Brain pericyte (primary cell): ENCODE data around the gene COL23A1.

Experiments
- DNase-seq: peaks from one replicate; pipeline ENCODE4 v3.0.0-alpha.2; 2012; ENCODE audit warnings: low read depth, low spot score

The COL23A1 gene

DNA sequence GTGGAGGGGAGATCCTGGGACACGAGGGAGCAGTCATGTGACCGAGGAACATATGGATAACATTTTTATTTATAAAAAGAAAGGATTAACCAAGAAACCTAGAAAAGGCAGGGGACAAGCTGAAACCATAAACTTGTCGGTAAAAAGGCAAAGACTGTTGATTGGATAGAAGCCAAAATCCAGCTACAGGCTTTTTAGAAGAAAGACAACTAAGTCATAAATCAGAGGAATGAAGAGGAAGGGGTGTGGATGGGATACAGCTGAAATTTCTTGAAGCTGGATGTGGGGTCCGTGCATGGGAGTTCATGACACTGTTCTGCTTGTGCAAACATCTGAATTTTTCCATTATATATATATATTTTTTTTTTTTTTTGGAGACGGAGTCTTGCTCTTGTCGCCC is 246.9 kb downstream of the COL23A1 start:
- DNase-seq, result no peak

DNA sequence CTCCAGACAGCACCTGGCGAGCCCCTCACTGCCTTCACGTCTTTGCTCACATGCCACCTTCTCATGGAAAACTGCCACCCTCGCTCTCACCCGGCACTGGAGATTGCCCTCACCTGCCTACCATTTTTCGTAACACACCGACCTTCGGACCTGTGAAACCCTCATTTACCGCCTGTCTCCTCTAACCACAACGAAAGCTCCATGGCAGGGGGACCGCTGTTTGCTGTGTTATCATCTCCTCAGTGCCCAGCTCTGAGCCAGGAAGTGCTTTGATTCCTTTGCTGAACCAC is 248.4 kb downstream of the COL23A1 start:
- DNase-seq, result no peak

DNA sequence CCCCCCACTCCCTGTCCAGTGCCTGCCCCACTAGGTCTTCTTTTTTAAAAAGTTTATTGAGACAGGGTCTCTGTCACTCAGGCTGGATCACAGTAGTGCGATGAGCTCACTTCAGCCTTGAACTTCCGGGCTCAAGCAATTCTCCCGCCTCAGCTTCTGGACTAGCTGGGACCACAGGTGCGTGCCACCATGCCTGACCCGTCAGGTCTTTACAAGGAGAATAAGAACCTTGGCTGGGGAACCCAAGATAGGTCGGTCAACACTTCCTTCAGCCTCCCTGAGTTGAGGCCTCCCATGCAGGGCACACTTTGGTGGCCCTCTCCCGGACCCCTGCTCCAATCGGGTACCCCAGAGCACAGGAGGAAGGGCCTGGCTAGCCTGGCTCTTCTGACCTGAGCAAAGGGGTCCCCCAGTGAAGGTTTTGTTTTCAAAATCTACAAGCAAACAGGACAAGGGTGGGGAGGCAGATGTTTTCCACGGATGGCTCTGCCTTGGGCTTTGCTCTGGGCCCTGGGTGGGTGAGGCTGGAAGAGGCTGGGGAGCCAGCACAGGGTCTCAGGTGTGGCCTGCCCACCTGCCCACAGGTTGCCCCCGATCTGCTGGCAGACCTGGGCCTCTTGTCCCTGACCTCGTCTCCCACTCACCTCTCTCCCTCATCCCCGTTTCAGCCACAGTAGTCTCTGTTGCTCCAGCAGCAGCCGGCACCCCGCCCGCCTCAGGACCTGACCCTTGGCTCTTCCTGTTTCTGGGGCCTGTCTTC is 248.9 kb downstream of the COL23A1 start:
- DNase-seq, result no peak

DNA sequence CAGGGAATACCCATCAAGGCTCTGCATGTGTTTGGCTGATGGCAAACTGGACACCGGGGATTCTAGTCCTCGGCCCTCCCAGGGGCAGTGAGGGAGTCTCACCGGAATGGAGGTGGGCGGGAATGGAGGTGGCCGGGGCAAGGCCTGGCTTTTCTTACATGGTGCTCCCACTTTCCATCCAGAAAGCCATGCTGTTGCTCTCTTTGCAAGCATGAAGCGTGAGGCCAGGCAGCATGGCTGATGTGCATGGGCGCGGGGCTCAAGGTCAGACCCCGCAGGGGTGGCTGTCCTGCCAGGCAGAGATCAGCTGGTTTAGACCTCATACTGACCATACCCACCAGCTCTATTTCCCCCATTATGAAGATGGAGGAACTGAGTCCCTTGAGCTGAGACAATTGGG is 249.6 kb downstream of the COL23A1 start:
- no peak for DNase-seq

- no peak for DNase-seq
These were observed 250.0 kb downstream of the COL23A1 start for GRCh38 chr5:178340187-178340586.

DNA sequence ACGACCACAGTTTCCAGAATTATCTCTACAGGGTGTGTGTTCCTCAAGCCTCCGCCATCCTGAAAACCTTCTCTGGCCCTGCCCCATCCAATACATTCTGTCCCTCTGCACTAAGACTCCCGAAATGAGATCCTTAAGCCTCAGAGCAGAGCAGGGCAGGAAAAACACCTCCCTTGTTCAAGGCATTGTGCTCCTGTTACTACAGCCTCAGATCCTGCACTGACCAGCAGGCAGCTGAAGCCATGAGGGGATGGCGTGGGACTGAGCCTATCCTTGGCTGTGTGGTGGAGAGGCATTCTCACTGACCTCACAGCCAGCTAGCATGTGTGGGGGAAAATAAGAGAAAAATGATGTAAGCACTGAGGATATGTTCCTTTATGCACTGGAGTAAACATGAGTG is 250.9 kb downstream of the COL23A1 start:
- no peak for DNase-seq

GRCh38 chr5:178338750-178339144 is 251.4 kb downstream of the COL23A1 start:
- no peak for DNase-seq

DNA sequence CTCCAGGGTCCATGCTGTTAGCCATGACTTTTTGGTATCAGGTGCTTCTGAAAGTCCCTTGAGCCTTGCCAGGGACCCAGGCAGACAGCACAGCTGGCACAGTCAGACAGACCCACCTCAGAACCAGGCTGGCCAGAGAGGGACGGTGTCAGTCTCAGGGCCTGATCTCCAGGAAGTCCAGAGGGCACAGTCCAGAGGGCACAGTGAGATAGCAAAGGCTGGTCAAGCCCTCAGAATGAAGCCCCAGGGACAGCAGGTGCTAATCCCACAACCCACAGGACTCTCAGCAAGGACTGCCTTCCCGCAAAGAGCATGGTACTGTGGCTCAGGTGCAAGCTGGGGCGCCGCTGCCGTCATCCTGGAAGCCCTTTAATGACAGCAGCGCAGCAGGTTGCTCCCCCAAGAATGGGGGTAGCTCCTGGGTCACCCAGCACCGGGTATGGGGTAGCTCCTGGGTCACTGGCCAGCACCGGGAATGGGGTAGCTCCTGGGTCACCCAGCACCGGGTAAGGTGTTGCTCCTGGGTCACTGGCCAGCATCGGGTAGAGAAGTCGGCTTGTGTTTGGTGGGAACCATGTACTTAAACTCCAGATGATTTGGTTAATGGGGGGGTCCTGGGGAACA is 252.0 kb downstream of the COL23A1 start:
- no peak for DNase-seq

DNA sequence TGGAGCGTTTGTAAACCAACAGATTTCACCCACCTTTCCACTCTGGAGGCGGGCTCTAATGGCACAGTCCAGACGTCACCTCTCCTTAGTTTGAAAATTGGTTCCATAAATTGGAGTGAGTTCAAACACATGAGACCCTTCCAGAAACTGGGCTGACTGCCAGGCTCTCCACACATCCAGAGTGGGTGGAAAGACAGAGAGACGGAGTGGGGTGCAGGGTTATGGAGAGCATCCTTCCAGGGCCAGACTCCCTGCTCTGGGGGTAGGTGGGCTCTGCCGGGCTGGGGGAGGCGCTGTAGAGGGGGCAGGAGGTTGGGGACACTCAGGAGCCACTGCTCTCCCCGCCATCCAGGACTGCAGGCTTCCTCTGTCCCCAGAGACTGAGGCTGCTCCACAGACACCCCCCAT is 252.9 kb downstream of the COL23A1 start:
- no peak for DNase-seq

DNA sequence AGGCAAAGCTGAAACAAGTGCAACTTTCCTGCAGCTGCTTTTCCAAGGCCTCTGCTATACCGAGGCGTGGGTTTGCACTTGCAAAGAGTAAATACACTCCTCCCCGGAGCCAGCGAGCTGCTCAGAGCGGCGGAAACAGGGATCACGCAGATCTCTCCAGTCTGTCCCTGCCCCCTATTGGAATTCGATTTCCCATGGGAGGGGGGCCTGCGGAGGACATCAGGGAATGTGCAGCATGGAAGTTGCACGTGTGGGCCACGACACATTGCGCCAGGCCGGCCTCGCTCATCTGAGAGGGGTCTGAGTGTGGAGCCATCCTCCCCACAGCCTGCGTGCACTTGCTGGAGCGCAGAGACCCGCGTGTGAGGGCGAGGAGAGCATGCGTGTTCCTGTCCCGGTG is 253.3 kb downstream of the COL23A1 start:
- DNase-seq, result no peak

- no peak for DNase-seq
These were observed 254.7 kb downstream of the COL23A1 start for GRCh38 chr5:178335302-178336030.

- DNase-seq, result no peak
These were observed 255.3 kb downstream of the COL23A1 start for GRCh38 chr5:178334861-178335260.

DNA sequence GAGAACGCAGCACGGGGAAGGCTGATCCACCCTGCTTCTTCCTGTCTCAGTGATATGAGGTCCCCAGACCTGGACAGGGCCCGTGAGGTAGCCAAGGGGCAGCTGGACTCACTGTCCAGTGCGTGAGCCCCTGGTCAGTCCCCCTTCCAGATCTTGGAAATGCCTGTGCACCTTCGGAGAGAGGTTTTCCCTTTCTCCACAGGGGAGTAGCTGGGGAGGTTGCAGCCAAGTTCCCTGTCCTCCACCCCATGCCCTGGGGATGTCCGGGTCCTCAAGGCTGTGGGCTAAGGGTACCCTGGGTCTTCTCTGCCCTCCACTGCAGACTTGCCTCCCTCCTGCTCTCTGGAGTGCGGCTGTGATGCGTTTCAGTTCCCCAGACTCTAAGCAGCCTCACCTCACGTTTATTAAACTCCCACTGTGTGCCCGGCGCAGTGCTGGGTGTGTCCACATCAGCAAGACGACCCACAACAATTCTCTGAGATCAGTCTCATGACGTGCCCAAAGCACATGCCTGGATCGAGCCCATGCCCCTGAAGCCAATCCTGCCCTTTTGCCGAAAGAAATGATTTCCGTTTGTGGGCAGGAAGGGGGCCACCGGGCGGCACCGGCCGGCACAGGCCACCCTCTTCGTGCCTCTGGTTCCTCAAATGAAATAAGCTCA is 256.2 kb downstream of the COL23A1 start:
- DNase-seq, result no peak

- DNase-seq, result no peak
These were observed 258.0 kb downstream of the COL23A1 start for GRCh38 chr5:178332210-178332641.

- no peak for DNase-seq
These were observed 258.6 kb downstream of the COL23A1 start for GRCh38 chr5:178331491-178331996.

- DNase-seq, result no peak
These were observed 259.3 kb downstream of the COL23A1 start for GRCh38 chr5:178330791-178331404.

DNA sequence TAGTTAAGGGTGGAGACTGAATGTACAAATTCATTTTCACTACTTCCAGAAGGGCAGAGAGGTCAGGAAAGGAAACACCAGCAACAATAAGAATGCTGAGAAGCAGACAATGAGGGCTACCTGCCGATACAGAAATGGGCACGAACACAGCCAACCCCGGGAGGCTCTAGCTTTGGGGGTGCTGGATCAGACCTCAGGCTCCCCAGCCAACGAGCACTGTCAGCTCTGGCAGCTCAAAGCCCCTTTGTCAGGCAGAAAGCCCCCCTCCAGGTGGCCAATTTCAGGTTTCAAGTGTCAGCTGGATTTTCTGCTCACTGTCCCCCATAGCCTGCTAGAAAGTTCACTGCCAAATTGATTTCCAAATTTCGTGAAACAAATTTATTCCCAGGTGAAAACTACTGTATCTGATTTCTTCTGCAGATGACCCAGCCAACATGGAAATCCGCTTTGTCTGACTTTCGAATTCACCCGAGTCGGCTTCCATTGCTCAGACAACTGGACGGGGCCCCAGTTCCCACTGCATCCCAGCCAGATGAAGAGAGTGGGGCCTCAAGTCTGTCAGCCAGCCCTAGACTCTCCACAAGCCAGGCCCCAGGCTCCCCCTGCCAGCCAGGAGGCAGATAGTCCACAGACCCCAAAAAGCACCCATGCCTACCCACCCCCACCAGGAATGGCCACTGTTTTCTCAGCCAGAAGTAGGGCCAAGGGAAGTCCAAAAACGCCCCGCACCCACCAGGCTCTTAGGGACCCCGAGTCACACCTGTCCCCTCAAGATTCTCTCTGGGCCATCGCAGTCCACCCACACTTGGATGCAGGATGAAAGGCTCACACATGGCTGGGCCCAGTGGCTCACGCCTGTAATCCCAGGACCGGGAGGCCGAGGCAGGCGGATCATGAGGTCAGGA is 261.1 kb downstream of the COL23A1 start:
- DNase-seq, result no peak

- no peak for DNase-seq
These were observed 262.1 kb downstream of the COL23A1 start for GRCh38 chr5:178327931-178328711.

- DNase-seq, result no peak
These were observed 262.7 kb downstream of the COL23A1 start for GRCh38 chr5:178327446-178327845.

GRCh38 chr5:178326374-178326715 is 263.8 kb downstream of the COL23A1 start:
- no peak for DNase-seq
